HG02885 (cell line): ENCODE results near the gene THAP2.

Source experiments
- ATAC-seq: cut with Tn5 transposase; IDR thresholded peaks from one replicate; pipeline ENCODE4 v1.9.1; 2021; ENCODE audit warnings: mild to moderate bottlenecking; ENCODE audit not compliant: unreplicated experiment, poor library complexity

THAP2 gene

GRCh38 chr12:71663561-71664410 lies at the start of gene THAP2, which contains the start of gene ZFC3H1:
TSS of gene THAP2 (plus strand) at chr12:71664301. CDS start at chr12:71664510, 209 bp downstream.
TSS of gene ZFC3H1 (minus strand) at chr12:71663848. CDS start at chr12:71663610, 238 bp downstream.
- peak; percentile 86 for ATAC-seq

GRCh38 chr12:71621938-71622337 lies 42.2 kb upstream of the THAP2 start:
- no peak for ATAC-seq

- no peak for ATAC-seq
These were observed 38.6 kb upstream of the THAP2 start for GRCh38 chr12:71625476-71625875.

- ATAC-seq: peak; percentile 77
These were observed 38.0 kb upstream of the THAP2 start for GRCh38 chr12:71626098-71626497.

GRCh38 chr12:71626768-71627167 lies 37.3 kb upstream of the THAP2 start:
- no peak for ATAC-seq

DNA sequence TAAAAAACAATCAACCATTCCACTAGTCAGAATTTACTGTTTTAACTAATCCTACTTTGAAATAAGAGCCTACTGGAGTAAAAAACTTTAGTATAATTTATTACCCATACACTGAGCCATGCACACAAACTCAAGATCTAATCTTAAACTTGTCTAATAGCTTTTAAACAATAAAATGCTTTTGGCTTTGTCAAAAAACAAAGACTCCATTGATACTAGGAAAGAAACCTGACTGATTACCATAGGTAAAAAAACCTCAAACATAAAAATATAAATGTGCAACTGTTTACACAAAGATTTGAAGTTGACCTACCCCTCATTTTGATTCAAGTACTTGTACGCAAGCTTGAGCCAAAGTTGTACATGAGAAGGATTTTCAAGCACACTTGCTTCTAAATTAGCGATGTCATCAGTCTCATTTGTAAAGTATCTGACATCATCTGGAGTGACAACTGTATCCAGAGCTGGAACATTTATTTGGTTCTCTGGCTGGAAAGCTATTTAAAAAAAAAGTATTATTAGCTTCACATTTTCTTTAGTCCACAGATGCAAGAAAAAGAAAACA lies 36.6 kb upstream of the THAP2 start:
- ATAC-seq: no peak

GRCh38 chr12:71636704-71637115 lies 27.4 kb upstream of the THAP2 start:
- ATAC-seq: peak; percentile 65

GRCh38 chr12:71638499-71638898 lies 25.6 kb upstream of the THAP2 start:
- ATAC-seq: no peak

GRCh38 chr12:71639341-71639760 lies 24.8 kb upstream of the THAP2 start:
- peak; percentile 49 for ATAC-seq

GRCh38 chr12:71640316-71640715 lies 23.8 kb upstream of the THAP2 start:
- ATAC-seq: no peak

GRCh38 chr12:71641390-71641789 lies 22.7 kb upstream of the THAP2 start:
- no peak for ATAC-seq

GRCh38 chr12:71642264-71642663 lies 21.8 kb upstream of the THAP2 start:
- peak; percentile 76 for ATAC-seq

GRCh38 chr12:71645268-71645667 lies 18.8 kb upstream of the THAP2 start:
- no peak for ATAC-seq

GRCh38 chr12:71646512-71646911 lies 17.6 kb upstream of the THAP2 start:
- ATAC-seq: no peak

- ATAC-seq: no peak
These were observed 15.6 kb upstream of the THAP2 start for GRCh38 chr12:71648537-71648936.

- no peak for ATAC-seq
These were observed 14.7 kb upstream of the THAP2 start for GRCh38 chr12:71649401-71649800.

DNA sequence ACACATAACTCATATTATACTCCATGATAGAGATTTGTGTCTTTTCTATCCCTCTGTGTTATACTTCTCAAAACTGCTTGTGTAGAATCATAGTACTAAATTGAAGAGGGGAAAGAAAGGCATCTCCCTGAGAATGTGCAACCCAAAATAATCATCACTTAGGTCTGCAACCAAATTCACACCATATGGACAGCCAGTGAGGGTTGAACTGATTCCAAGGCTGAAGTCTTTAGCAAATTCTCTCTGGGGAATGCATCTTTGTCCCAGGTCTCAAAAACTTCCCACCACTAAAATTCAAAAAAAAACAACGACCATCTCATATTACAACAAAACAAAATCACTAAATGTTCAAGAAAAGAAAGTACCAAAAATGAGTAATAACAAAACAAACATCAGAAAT lies 11.4 kb upstream of the THAP2 start:
- no peak for ATAC-seq

DNA sequence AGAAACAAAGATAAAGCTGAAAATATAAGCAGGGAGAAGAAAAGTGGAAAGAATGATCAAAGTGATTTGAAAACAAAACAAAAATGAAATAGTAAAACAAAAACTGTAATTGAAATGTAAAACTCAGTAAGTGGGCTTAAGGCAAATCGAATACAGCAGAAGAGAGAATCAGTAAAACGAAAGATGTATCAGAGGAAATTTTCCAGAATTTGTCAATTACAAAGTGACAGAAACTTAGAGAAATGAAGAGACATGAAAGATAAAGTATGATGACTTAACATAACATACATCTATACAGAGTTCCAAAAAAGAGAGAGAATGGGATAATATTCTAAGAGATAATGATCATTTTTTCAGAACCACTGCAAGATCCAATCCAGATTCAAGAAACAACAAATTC lies 11.0 kb upstream of the THAP2 start:
- no peak for ATAC-seq

- ATAC-seq: no peak
These were observed 9.9 kb upstream of the THAP2 start for GRCh38 chr12:71654200-71654599.

DNA sequence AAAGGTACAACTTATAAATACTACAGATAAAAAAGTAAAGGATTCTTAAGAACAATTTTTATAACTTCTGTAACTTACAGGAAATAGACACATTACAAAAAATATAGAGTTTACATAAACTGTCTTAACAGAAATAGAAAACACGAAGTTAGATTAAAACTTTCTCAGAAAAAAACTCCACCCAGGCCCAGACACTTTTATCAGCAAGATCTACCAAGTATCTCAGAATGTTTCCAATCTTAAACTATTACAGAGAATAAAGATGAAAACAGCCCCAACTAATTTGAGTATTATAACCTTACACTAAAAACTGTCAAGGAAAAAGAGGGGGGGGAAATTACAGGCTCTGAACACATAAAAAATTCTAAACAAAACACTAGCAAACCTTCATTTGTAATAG lies 8.6 kb upstream of the THAP2 start:
- ATAC-seq: no peak

DNA sequence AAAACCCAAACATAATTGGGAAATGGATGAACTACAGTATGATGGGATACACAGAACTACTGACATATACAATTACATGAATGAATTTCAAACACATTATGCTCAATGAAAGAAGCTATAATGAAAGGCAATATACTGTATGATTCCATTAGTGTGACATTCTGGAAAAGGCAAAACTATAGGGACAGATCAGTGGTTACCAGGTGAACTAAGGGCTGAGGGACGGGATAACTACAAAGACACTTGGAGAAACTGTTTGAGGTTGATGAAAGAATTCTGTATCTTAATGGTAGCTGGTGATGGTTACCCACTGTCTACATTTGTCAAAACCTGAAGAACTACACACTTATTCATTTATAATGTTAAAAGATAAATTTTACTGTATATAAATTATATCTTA lies 8.2 kb upstream of the THAP2 start:
- ATAC-seq: no peak

GRCh38 chr12:71656740-71657139 lies 7.4 kb upstream of the THAP2 start:
- ATAC-seq: no peak
